OCI-LY3 (cell line): ENCODE results near the gene DNAH10.

ENCODE experiments used
- H2AFZ ChIP-seq: fragments of 200-600, 300-600 bp; shearing (Covaris generic); 2 replicates; pipeline ENCODE4 v1.6.0; 2014; ENCODE audit warnings: antibody characterized with exemption, low read depth, low read length
- H3K27ac ChIP-seq: fragments of 200-600, 300-600 bp; sonication (generic); 2 replicates; pipeline ENCODE4 v1.5.1; 2014; ENCODE audit warnings: mild to moderate bottlenecking, low read length, moderate library complexity, mixed read lengths
- H3K27me3 ChIP-seq: fragments of 200-600, 300-600 bp; sonication (generic); 2 replicates; pipeline ENCODE4 v1.6.1; 2014; ENCODE audit warnings: low read depth, low read length, mixed read lengths
- H3K36me3 ChIP-seq: fragments of 200-600, 300-600 bp; sonication (generic); replicated peaks from 2 replicates; pipeline ENCODE3; 2014; ENCODE audit warnings: low read depth, low read length, mixed read lengths
- H3K4me1 ChIP-seq: fragments of 300-600, 200-600 bp; sonication (generic); 2 replicates; pipeline ENCODE4 v1.6.1; 2014; ENCODE audit warnings: low read length, mixed read lengths
- H3K4me2 ChIP-seq: fragments of 200-600, 300-600 bp; sonication (generic); 2 replicates; pipeline ENCODE4 v1.6.1; 2014; ENCODE audit warnings: low read length, mixed read lengths
- H3K4me3 ChIP-seq: fragments of 300-600, 200-600 bp; sonication (generic); 2 replicates; pipeline ENCODE4 v1.5.1; 2014; ENCODE audit warnings: antibody characterized with exemption, mild to moderate bottlenecking, low read length, moderate library complexity
- H3K79me2 ChIP-seq: fragments of 300-600, 200-600 bp; shearing (Covaris generic); 2 replicates; pipeline ENCODE4 v1.6.1; 2014; ENCODE audit warnings: mild to moderate bottlenecking, low read length, mixed read lengths
- H3K9ac ChIP-seq: fragments of 300-600, 200-600 bp; shearing (Covaris generic); 2 replicates; pipeline ENCODE4 v1.6.0; 2014; ENCODE audit warnings: mild to moderate bottlenecking, low read length, moderate library complexity
- H3K9me3 ChIP-seq: fragments of 200-600, 300-600 bp; shearing (Covaris generic); 2 replicates; pipeline ENCODE4 v1.6.1; 2014; ENCODE audit warnings: low read length, mixed read lengths; ENCODE audit not compliant: insufficient read depth
- H4K20me1 ChIP-seq: fragments of 200-600, 300-600 bp; sonication (generic); 2 replicates; pipeline ENCODE4 v1.6.1; 2016; ENCODE audit warnings: low read length, mixed read lengths; ENCODE audit not compliant: insufficient read depth
- EZH2phosphoT487 ChIP-seq: fragments of 200-600 bp; shearing (Covaris generic); IDR thresholded peaks from 2 replicates; pipeline ENCODE4 v1.6.1; 2018; ENCODE audit warnings: antibody characterized with exemption, mixed run types, low read depth
- TF ChIP-seq, protein P1 (sequence below): fragments of 200-600, 300-600 bp; sonication (generic); IDR thresholded peaks from 2 replicates; pipeline ENCODE4 v1.5.1; 2014; ENCODE audit warnings: antibody characterized with exemption, low read length, low read depth

Gene DNAH10

DNA sequence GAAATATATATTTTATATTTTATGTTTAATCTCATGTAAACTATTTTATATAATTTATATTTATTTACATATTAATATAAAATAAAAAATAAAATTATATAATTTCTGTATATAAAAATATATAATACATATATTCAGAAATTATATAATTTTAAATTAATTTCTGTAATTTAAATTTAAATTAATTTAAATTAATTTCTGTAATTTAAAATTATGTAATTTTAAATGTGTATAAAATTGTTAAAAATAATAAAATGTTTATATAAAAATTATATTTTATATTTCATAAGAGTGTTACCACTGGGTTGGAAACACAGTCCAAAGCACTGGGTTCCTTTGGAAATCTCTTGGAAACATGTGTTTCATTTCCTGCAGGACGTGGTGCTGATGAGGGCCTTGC lies 94.6 kb downstream of the DNAH10 start:
- Histone ChIP-seq H3K4me3 (no peak overlapping the region), H3K9me3 (no peaks in the 10 kb centered on the region), H3K36me3 (no peaks in the 10 kb centered on the region), H3K27ac (no peak overlapping the region), H3K4me2 (no peak overlapping the region), H3K79me2 (no peaks in the 10 kb centered on the region), H2AFZ (no peak overlapping the region), H3K27me3 (peaks cover 11% of the 10 kb centered on the region), H3K9ac (no peak overlapping the region), H4K20me1 (no peaks in the 10 kb centered on the region), H3K4me1 (peaks cover 5% of the 10 kb centered on the region; the same call in 1 of the 2 replicates)
- TF ChIP-seq, protein P1, sequence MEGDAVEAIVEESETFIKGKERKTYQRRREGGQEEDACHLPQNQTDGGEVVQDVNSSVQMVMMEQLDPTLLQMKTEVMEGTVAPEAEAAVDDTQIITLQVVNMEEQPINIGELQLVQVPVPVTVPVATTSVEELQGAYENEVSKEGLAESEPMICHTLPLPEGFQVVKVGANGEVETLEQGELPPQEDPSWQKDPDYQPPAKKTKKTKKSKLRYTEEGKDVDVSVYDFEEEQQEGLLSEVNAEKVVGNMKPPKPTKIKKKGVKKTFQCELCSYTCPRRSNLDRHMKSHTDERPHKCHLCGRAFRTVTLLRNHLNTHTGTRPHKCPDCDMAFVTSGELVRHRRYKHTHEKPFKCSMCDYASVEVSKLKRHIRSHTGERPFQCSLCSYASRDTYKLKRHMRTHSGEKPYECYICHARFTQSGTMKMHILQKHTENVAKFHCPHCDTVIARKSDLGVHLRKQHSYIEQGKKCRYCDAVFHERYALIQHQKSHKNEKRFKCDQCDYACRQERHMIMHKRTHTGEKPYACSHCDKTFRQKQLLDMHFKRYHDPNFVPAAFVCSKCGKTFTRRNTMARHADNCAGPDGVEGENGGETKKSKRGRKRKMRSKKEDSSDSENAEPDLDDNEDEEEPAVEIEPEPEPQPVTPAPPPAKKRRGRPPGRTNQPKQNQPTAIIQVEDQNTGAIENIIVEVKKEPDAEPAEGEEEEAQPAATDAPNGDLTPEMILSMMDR, result no peak
- no peak for TF ChIP-seq EZH2phosphoT487

DNA sequence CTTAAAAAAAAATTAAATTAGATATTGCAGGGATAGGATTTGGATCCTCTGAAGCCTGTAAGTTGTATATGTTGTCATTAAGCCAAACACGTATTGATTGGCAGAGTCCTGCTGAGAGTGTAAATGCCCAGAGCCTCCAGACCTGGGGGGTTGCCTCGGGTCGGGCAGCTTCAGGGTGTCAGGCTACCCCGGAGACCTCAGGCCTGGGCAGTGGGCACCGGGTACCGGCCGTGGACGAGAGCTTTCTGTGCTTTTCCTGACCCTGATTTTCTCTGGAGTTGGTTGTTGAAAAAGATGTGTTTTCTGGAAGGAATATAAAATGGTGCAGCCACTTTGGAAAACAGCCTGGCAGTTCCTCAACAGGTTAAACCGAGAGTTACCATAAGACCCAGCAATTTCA lies 96.1 kb downstream of the DNAH10 start:
- no peak overlapping the region for H3K4me3 ChIP-seq
- peaks cover 5% of the 10 kb centered on the region; the same call in 1 of the 2 replicates for H3K4me1 ChIP-seq
- no peaks in the 10 kb centered on the region for H3K36me3 ChIP-seq
- no peak overlapping the region for H3K27ac ChIP-seq
- H3K4me2 ChIP-seq, result no peak overlapping the region
- no peaks in the 10 kb centered on the region for H3K79me2 ChIP-seq
- peaks cover 11% of the 10 kb centered on the region for H3K27me3 ChIP-seq
- no peak overlapping the region for H2AFZ ChIP-seq
- no peak for TF ChIP-seq EZH2phosphoT487
- TF ChIP-seq, protein P1, result no peak
- H4K20me1 ChIP-seq, result no peaks in the 10 kb centered on the region
- no peaks in the 10 kb centered on the region for H3K9me3 ChIP-seq
- no peak overlapping the region for H3K9ac ChIP-seq

DNA sequence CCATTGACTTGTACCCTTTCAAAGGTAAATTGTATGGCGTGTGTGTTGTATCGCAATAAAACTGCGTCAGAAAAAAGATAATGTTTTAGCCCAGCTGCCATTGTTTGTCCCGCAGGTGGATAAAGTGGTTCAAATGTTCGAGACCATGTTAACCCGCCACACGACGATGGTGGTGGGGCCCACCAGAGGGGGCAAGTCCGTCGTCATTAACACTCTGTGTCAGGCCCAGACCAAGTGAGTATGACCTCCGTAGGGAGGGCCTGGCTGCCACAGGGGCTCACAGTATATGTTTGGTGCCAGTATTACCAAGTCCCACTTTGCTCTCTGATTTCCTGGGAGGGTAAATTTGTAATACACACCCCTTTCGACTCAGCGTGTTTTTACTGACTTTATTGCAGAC lies 96.9 kb downstream of the DNAH10 start:
- H2AFZ ChIP-seq, result no peak overlapping the region
- H4K20me1 ChIP-seq, result no peaks in the 10 kb centered on the region
- H3K79me2 ChIP-seq, result no peaks in the 10 kb centered on the region
- H3K36me3 ChIP-seq, result no peaks in the 10 kb centered on the region
- H3K27me3 ChIP-seq, result peaks cover 11% of the 10 kb centered on the region
- TF ChIP-seq EZH2phosphoT487, result no peak
- TF ChIP-seq, protein P1, result no peak
- H3K9ac ChIP-seq, result no peak overlapping the region
- H3K4me3 ChIP-seq, result no peak overlapping the region
- no peaks in the 10 kb centered on the region for H3K9me3 ChIP-seq
- H3K4me1 ChIP-seq, result peaks cover 5% of the 10 kb centered on the region; the same call in 1 of the 2 replicates
- H3K4me2 ChIP-seq, result no peak overlapping the region
- H3K27ac ChIP-seq, result no peak overlapping the region

DNA sequence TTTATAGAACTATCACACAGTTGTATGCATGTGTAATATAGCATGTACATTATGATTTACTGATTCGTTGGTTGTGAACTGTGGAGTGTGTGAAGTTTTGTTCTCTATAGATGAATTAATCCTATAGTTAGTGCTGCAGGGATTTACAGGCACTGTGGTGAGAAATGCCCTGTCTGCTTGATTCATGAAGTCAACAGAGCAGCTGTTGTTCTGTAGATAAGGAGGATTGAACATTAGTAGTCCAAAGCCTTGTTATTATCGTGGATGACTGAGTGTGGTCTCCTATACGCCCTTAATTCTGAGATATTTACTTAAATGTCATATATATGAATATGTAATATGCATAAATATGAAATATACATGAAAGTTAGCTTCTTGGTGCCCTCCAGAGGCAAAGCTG lies 98.3 kb downstream of the DNAH10 start:
- no peaks in the 10 kb centered on the region for H3K27me3 ChIP-seq
- no peak overlapping the region for H3K9ac ChIP-seq
- H4K20me1 ChIP-seq, result no peaks in the 10 kb centered on the region
- H3K4me2 ChIP-seq, result no peak overlapping the region
- H3K4me3 ChIP-seq, result no peak overlapping the region
- TF ChIP-seq EZH2phosphoT487, result no peak
- TF ChIP-seq, protein P1, result no peak
- no peaks in the 10 kb centered on the region for H3K36me3 ChIP-seq
- no peaks in the 10 kb centered on the region for H3K79me2 ChIP-seq
- H3K9me3 ChIP-seq, result no peaks in the 10 kb centered on the region
- H2AFZ ChIP-seq, result no peak overlapping the region
- no peaks in the 10 kb centered on the region for H3K4me1 ChIP-seq
- H3K27ac ChIP-seq, result no peak overlapping the region
